Urinary bladder (tissue), 4 donors: ENCODE results near the gene REV1. TPM values are rescaled to one million over a fixed set of nuclear protein-coding genes. Genes with fewer than 3 reads are reported as not detected.

Experiments used
- DNase-seq: peaks from one replicate; pipeline ENCODE4 v3.0.0-alpha.2; 2015; ENCODE audit errors: extremely low spot score
- H3K27ac ChIP-seq: one replicate; pipeline ENCODE4 v1.5.1; 2013; ENCODE audit warnings: low read depth, mild to moderate bottlenecking, moderate library complexity
- H3K36me3 ChIP-seq: one replicate; pipeline ENCODE4 v1.6.1; 2013; ENCODE audit warnings: mild to moderate bottlenecking, moderate library complexity; ENCODE audit not compliant: insufficient read depth
- H3K4me1 ChIP-seq: one replicate; pipeline ENCODE4 v1.6.1; 2013; ENCODE audit warnings: mild to moderate bottlenecking, moderate library complexity; ENCODE audit not compliant: insufficient read depth
- H3K4me3 ChIP-seq: one replicate; pipeline ENCODE4 v1.5.1; 2013; ENCODE audit warnings: low read depth, low read length
- WGBS: extraction: QIAGEN DNeasy Blood & Tissue Kit; methylation state at CpG from one replicate; pipeline ENCODE4 v1.1.7; 2013; 5-methylcytosine and 5-hydroxymethylcytosine counted together
- polyA plus RNA-seq: library from polyadenylated mRNA; stranded (reverse); fragments of 200-250 nt; gene quantifications from one replicate; pipeline ENCODE4 v1.2.3, GENCODE V29; 2013
- total RNA-seq: library from RNA; depleted of rRNA; stranded (reverse); fragments of >200 nt; gene quantifications from one replicate; pipeline ENCODE4 v1.2.3, GENCODE V29; 2014
- donor health status: healthy with polysubstance abuse.
- donor health status: healthy.

The REV1 gene
- total and polyA plus RNA-seq, 2 donors, result 21.0 to 134 TPM

DNA sequence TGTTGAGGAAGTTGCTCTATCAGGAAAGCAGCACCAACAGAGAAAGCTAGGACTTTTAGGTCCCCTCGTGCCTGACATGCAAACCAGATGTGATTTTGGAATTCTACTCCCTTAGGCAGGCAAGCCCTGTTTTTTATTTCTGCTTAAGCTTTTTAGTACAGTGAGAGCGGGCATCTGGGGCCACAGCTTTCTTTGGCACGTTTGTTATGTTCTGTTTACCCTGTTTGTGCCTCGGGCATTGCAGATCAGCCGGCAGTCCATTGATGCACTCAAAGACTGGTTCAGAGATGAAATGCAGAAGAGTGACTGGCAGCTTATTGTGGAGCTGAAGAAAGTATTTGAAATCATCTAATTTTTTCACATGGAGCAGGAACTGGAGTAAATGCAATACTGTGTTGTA is 90.8 kb downstream of the REV1 start:
- peaks cover 2% of the 10 kb centered on the region for H3K36me3 ChIP-seq
- WGBS, result 85% methylated on average over 5 of the region's 5 CpGs
- H3K27ac ChIP-seq, result no peak overlapping the region
- H3K4me3 ChIP-seq, result no peak overlapping the region
- H3K4me1 ChIP-seq, result no peaks in the 10 kb centered on the region
- DNase-seq, result no peak

DNA sequence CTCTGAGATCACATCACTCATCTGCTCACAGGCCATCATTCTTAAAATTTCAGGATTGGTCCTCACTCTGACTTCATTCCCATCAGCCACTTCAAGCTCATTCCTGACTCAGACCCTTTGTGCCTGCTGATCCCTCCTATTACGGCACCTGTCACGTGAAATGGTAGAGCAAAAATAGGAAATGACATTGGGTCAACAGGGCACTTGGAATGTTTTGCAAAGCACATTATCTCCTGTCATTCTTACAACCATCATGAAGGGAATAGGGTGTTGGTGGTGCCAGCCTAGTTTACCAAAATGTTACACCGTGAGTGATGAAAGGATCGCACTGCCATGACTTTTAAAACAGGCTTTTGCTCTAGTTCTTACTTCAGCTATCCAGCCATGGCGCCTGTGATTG is 91.5 kb downstream of the REV1 start:
- H3K27ac ChIP-seq, result no peak overlapping the region
- 93% methylated on average over 5 of the region's 5 CpGs for WGBS
- no peak for DNase-seq
- H3K4me3 ChIP-seq, result no peak overlapping the region
- H3K4me1 ChIP-seq, result no peaks in the 10 kb centered on the region
- H3K36me3 ChIP-seq, result peaks cover 2% of the 10 kb centered on the region

DNA sequence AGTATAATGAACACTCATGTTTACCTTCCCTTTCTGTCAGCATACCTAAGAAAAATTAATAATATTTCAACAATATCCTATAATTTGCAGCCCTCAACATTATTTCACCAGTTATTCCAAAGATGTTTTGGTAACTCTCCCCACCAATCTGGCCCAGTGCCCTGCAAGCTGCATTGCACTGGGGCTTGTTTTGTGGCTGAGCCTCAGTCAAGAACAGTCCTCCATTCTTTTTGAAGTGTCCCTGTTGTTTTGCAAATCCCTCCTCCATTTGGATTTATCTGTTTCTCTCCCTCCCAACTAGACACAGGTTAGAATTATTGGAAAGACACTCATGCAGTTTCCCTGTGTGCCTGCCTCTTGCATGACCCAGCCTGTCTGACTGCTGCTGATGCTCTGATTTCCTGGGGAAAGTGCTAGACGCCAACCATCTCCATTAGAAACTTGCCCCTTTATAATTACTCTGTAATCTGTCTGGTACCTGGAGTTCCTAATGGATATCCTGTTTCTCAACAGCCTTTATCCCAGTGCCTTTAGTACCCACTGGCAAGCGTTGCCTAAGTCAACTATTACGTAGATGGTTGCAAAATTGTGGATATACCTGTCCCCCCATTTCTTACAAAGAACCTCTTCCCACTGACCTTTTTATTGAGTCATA is 92.4 kb downstream of the REV1 start:
- 87% methylated on average over 3 of the region's 3 CpGs for WGBS
- no peak for DNase-seq
- peaks cover under 1% of the 10 kb centered on the region for H3K36me3 ChIP-seq

DNA sequence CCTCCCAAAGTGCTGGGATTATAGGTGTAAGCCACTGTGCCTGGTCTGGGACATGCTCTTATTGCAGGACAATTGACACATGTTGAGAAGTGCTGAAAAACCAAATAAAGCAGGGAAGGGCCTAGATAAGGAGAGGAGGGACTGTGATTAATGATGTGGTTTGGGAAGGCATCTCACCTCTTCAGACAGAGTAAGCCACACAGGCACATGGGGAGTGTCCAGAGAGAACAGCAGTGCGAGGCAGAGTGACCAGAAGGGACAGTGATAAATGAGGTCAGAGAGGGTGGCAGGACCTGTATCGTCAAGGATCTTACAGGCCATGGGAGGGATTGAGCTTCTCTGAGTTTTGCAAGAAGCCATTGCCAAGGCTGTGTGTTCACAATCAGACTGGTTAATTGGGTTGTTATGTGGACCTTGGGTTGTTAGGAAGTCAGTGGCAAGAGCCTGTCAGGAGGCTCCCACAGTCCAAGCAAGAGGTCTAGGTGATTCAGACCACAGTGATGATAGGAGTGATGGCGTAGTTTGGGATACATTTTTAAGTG is 94.2 kb downstream of the REV1 start:
- WGBS, result 83% methylated on average over 3 of the region's 3 CpGs

More for the DNA sequence above, 92.4 kb downstream of the REV1 start:
- no peak overlapping the region for H3K27ac ChIP-seq
- H3K4me3 ChIP-seq, result no peak overlapping the region
- no peaks in the 10 kb centered on the region for H3K4me1 ChIP-seq

DNA sequence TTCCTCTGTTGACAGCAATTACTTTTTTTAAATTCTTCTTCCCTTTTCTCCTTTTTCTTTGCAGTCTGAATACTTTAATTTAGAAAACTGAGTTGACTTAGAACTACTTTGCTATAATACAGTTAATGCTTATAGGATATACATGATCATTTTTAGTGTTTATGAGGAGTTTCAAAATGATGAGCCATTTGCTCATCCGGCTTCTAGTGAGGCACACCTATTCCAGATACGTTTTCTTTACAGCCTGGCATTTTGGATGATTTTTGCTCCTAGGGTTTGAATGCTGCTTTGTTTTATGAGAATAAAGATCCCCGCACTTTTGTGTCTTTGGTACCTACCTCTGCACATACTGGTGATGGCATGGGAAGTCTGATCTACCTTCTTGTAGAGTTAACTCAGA is 99.9 kb downstream of the REV1 start:
- DNase-seq, result no peak
- no peak overlapping the region for H3K27ac ChIP-seq
- no peaks in the 10 kb centered on the region for H3K4me1 ChIP-seq
- 94% methylated on average over 3 of the region's 3 CpGs for WGBS
- H3K4me3 ChIP-seq, result no peak overlapping the region
- peaks cover 2% of the 10 kb centered on the region for H3K36me3 ChIP-seq

More for the DNA sequence above, 94.2 kb downstream of the REV1 start:
- Histone ChIP-seq H3K4me1 (no peaks in the 10 kb centered on the region), H3K4me3 (no peak overlapping the region), H3K36me3 (no peaks in the 10 kb centered on the region), H3K27ac (no peak overlapping the region)
- no peak for DNase-seq

DNA sequence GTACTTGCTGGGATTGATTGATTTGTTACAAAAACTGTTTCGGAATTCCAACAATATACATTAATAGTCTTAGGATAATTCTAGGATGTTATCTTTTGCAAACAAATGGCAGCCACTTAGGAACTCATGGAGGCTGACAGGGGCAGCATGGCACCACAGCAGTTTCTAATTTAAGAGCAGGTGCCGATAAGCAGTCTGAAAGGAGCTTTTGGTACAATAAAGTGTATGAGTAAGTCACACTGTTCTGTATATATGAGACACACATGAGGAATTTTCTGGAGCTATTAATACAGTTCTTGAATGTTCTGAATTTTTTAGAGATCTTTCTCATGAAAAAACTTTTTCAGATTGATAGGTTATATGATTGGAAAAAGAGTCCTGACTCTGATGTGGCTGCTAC is 100.4 kb downstream of the REV1 start:
- H3K36me3 ChIP-seq, result peaks cover 5% of the 10 kb centered on the region
- DNase-seq, result no peak
- no peaks in the 10 kb centered on the region for H3K4me1 ChIP-seq
- H3K27ac ChIP-seq, result no peak overlapping the region
- H3K4me3 ChIP-seq, result no peak overlapping the region
- WGBS, result 33% methylated on average over 2 of the region's 2 CpGs

DNA sequence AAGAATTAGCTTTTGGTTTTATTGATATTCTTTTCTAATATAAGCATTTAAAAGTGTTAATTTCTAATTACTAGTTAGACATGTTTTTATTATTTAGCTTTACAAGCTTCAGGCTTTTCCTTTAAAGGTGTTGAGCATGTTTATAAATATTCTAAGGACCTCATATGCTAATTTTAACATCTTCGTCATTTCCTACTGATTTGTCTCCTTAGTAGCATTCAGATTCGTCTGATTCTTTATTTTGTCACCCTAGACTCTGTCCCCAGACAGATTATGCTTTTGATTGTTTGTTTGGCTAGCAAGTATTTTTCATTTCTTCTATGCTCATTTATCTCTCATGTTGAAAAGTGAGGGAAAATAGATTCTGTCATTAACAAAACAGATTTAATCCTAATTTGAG is 100.9 kb downstream of the REV1 start:
- Histone ChIP-seq H3K36me3 (peaks cover 5% of the 10 kb centered on the region), H3K27ac (no peak overlapping the region)
- DNase-seq, result no peak

DNA sequence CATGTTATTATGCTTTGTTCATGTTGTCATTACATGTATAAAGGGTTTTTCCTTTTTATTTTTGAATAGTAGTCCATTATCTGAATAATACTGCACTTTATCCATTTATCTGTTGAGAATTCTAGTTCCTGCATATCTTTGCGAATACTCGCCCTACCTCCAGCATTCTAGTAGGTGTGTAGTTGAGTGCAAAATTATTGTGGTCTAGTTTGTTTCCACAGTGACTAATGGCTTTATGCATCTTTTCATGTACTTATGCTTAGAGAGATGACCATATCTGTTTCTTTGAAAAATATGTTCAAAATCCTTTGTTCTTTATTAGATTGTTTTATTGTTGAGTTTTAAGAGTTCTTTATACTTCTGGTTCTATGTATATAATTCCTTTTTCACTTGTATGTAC is 103.8 kb downstream of the REV1 start:
- no peak overlapping the region for H3K4me3 ChIP-seq
- H3K27ac ChIP-seq, result no peak overlapping the region
- no peak for DNase-seq
- WGBS, result 96% methylated on average over 2 of the region's 2 CpGs
- H3K4me1 ChIP-seq, result no peaks in the 10 kb centered on the region
- H3K36me3 ChIP-seq, result peaks cover 5% of the 10 kb centered on the region

More for the DNA sequence above, 100.9 kb downstream of the REV1 start:
- Histone ChIP-seq H3K4me1 (no peaks in the 10 kb centered on the region), H3K4me3 (no peak overlapping the region)
- 90% methylated on average over 2 of the region's 2 CpGs for WGBS

DNA sequence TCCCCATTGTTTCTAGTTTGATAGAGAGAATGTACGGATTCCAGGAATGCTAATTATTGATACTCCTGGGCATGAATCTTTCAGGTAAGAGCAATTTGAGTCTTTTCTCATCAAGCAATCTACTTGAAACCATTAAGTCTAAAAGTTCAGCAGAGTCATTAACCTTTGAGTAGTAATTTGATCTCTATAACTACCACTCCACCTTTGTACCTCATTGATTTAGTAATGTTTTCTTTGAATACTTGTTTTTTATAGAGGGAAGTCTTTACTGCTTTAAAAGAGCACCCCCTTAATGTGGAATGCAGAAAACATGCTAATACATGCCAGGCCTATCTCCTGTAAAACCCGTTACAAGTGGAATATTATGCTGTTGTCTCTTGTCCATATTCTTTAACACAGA is 107.7 kb downstream of the REV1 start:
- H3K4me1 ChIP-seq, result no peaks in the 10 kb centered on the region
- no peak overlapping the region for H3K27ac ChIP-seq
- 92% methylated on average over 2 of the region's 2 CpGs for WGBS
- H3K36me3 ChIP-seq, result peaks cover 8% of the 10 kb centered on the region
- DNase-seq, result no peak
- no peak overlapping the region for H3K4me3 ChIP-seq

DNA sequence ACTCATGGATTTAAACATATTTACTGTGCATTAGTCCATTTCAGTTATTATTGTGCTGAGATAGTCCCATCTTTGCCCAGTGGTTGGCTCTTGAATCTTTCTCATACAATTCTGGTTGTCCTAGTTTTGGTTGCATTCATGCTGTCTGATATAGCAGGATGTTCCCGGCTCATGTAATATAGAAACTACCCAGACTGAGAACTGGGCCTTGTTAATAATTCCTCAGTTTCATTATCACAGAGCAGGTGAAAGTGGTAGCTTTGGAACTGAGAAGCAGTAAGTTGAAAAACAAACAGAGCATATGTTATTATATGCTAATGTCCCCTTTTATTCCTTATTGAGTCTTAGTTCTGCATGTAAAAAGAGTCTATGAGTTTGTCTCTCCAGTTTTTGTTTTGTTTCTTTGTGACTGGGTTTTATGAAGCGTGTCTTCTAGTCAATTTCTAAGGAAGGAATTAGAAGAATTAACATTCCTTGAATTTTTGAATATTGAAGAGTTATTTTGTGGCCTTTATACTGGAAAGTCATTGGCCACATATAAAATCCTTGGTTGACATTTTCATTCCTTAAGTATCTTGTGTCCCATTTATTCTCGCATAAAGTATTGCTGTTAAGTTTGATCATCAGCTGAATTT is 109.3 kb downstream of the REV1 start:
- Histone ChIP-seq H3K4me1 (no peaks in the 10 kb centered on the region), H3K27ac (no peak overlapping the region), H3K36me3 (peaks cover 11% of the 10 kb centered on the region), H3K4me3 (no peak overlapping the region)
- WGBS, result 90% methylated on average over 3 of the region's 3 CpGs
- DNase-seq, result no peak

DNA sequence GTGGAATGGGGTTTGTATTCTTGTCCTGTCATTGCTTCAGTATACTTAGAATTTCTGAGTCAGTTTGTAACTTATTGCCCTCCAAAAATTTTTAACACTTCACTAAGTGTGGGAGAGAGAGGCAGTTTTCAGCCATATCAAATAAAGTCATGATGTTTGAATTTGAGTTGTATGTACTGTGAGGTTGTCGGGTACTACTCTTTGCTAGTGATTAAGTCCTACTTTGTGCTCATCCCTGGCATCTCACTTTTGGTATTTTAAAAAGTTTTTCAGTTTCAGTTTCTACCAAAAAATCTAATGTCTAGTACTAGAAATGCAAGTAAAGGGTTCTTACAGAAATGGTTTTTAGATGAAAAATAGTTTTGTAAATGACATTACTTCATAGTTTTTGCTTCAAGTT is 111.9 kb downstream of the REV1 start:
- Histone ChIP-seq H3K4me3 (no peak overlapping the region), H3K27ac (no peak overlapping the region), H3K36me3 (peaks cover 11% of the 10 kb centered on the region), H3K4me1 (no peaks in the 10 kb centered on the region)
- no peak for DNase-seq
- WGBS, result 95% methylated on average over 1 of the region's 1 CpG

DNA sequence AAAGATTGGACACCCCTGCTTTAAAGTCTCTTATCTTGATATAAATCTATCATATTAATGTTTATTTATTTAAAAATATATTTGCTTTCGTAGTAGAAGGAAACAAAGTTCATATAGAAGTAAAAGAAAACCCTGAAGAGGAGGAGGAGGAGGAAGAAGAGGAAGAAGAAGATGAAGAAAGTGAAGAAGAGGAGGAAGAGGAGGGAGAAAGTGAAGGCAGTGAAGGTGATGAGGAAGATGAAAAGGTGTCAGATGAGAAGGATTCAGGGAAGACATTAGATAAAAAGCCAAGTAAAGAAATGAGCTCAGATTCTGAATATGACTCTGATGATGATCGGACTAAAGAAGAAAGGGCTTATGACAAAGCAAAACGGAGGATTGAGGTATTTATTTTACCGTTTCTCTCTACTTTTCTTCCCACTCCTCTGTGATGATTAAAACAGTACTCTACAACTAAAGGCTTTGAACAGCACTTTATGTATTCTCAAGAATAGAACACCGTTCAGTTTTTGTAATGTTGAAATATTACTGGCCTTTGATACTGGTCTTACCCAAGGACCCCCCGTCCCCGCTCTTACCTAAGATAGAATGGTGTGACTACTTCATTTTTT is 113.5 kb downstream of the REV1 start:
- H3K36me3 ChIP-seq, result peaks cover 11% of the 10 kb centered on the region
- 95% methylated on average over 7 of the region's 7 CpGs for WGBS

DNA sequence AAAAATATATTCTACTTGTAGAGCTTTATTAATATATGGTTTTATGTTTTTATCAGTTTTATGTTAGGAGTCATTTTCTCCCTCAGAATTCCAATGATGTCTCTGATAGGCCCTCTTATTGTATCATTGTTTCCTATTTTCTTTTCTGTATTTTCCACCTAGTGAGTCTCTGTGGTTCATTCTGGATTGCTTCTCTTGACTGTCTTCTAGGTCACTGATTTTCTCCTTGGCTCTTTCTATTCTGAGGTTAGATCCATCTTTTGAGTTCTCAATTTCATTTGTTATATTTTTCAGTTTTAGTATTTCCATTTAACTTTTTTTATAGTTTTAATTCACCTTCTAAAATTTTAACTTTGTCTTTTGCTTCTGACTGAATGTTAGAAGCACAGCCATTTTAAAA is 115.1 kb downstream of the REV1 start:
- Histone ChIP-seq H3K27ac (no peak overlapping the region), H3K4me1 (no peaks in the 10 kb centered on the region), H3K36me3 (peaks cover 11% of the 10 kb centered on the region), H3K4me3 (no peak overlapping the region)
- no peak for DNase-seq

More for the DNA sequence above, 113.5 kb downstream of the REV1 start:
- DNase-seq, result no peak
- H3K27ac ChIP-seq, result no peak overlapping the region
- H3K4me1 ChIP-seq, result no peaks in the 10 kb centered on the region
- H3K4me3 ChIP-seq, result no peak overlapping the region

DNA sequence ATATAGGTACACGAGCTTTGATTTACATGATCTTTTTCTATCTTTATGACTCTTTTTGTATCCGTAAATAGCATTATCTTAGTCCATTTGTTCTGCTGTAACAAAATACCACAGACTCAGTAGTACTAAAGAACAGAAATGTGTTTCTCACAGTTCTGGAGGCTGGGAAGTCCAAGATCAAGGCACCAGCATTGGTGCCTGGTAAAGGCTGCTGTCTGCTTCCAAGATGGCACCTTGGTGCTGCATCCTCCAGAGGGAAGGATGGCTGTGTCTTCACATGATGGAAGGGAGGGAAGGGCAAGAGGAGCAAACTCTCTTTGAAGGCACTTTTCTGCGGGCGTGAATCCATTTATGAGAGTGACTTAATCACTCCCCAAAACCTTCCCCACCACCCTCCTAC is 116.7 kb downstream of the REV1 start:
- Histone ChIP-seq H3K36me3 (peaks cover 13% of the 10 kb centered on the region), H3K4me1 (no peaks in the 10 kb centered on the region), H3K4me3 (no peak overlapping the region), H3K27ac (no peak overlapping the region)
- DNase-seq, result no peak
- 98% methylated on average over 4 of the region's 4 CpGs for WGBS
